Transverse colon (tissue), 4 donors: ENCODE measurements around the gene AHI1.
"Not testable (repeated sequence)": the region's sequence is repeated elsewhere in the genome, so short reads cannot be mapped to it uniquely, and the experiment has no call there.

ENCODE experiments used
- EP300 ChIP-seq: sonication (generic); formaldehyde crosslinking; IDR thresholded peaks from one replicate; pipeline ENCODE4 v1.6.1; 2017; ENCODE audit warnings: antibody characterized with exemption, low read depth
- POLR2A ChIP-seq: fragments of 450-650 bp; IDR thresholded peaks from one replicate; pipeline ENCODE4 v1.6.1; 2016; ENCODE audit warnings: antibody characterized with exemption, mild to moderate bottlenecking, moderate library complexity
- POLR2AphosphoS5 ChIP-seq, 3 donors: sonication (generic); formaldehyde crosslinking; IDR thresholded peaks; one replicate each; pipeline ENCODE4 v1.6.1; 2016; ENCODE audit warnings: antibody characterized with exemption in 3 of 3
- TF ChIP-seq, protein P1 (sequence below), 5 experiments: fragments of 200-600 bp in 3 of 5; fragments of 450-650 bp in 2 of 5; sonication (generic) in 3 of 5; IDR thresholded peaks; 1 replicate in 2 of 5; 2 replicates in 3 of 5; pipeline ENCODE4 v1.5.1; 2016 to 2017; ENCODE audit warnings: antibody characterized with exemption in 5 of 5, inconsistent platforms in 3 of 5, mild to moderate bottlenecking in 2 of 5, moderate library complexity in 1 of 5

DNA sequence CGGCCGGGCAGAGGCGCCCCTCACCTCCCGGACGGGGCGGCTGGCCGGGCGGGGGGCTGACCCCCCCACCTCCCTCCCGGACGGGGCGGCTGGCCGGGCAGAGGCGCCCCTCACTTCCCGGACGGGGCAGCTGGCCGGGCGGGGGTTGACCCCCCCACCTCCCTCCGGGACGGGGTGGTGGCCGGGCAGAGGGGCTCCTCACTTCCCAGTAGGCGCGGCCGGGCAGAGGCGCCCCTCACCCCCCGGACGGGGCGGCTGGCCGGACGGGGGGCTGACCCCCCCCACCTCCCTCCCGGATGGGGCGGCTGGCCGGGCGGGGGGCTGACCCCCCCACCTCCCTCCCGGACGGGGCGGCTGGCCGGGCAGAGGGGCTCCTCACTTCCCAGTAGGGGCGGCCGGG lies 133.9 kb downstream of the AHI1 start:
- TF ChIP-seq, protein P1, sequence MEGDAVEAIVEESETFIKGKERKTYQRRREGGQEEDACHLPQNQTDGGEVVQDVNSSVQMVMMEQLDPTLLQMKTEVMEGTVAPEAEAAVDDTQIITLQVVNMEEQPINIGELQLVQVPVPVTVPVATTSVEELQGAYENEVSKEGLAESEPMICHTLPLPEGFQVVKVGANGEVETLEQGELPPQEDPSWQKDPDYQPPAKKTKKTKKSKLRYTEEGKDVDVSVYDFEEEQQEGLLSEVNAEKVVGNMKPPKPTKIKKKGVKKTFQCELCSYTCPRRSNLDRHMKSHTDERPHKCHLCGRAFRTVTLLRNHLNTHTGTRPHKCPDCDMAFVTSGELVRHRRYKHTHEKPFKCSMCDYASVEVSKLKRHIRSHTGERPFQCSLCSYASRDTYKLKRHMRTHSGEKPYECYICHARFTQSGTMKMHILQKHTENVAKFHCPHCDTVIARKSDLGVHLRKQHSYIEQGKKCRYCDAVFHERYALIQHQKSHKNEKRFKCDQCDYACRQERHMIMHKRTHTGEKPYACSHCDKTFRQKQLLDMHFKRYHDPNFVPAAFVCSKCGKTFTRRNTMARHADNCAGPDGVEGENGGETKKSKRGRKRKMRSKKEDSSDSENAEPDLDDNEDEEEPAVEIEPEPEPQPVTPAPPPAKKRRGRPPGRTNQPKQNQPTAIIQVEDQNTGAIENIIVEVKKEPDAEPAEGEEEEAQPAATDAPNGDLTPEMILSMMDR (IDR thresholded peaks at IDR 0.05) = not testable (repeated sequence)
- TF ChIP-seq POLR2A; POLR2AphosphoS5 (IDR thresholded peaks at IDR 0.05); EP300: not testable (repeated sequence)
